ENCODE measurements around the gene CELA2A. TPM values are rescaled to one million over a fixed set of nuclear protein-coding genes. Genes with fewer than 3 reads are reported as not detected.

The CELA2A gene
- total and polyA plus RNA-seq, 9 of the 15 experiments (the other 6 are each of a cell fraction or from before 2014, with no cell fraction given), result 0.62 TPM; not detected in 8

GRCh38 chr1:15408890-15409387, 47.6 kb upstream of the CELA2A start (continued):
- TF ChIP-seq CLOCK (CRISPR knock-in tag; IDR thresholded peaks at IDR 0.05; ENCODE audit: borderline replicate concordance) (no peak), OTX1 (CRISPR knock-in tag; IDR thresholded peaks at IDR 0.05) (peak; percentile 60; the same call in 1 of the 2 replicates), SRSF9 (IDR thresholded peaks at IDR 0.05; ENCODE audit: borderline replicate concordance, low read depth, low read length) (no peak), SFPQ (IDR thresholded peaks at IDR 0.05; ENCODE audit: low read depth, low read length) (no peak), RB1 (IDR thresholded peaks at IDR 0.05; ENCODE audit: low read depth) (no peak), ZNF655 (CRISPR knock-in tag; IDR thresholded peaks at IDR 0.05) (no peak), E2F5 (CRISPR knock-in tag; IDR thresholded peaks at IDR 0.05) (no peak), POLR2B (IDR thresholded peaks at IDR 0.05; ENCODE audit: low read depth, partially characterized antibody) (no peak), SOX6 (IDR thresholded peaks at IDR 0.05) (no peak), ZNF830 (CRISPR knock-in tag; IDR thresholded peaks at IDR 0.05) (no peak), ZNF407 (IDR thresholded peaks at IDR 0.05; ENCODE audit: low read depth) (no peak), L3MBTL2 (IDR thresholded peaks at IDR 0.05) (no peak), ZNF41 (CRISPR knock-in tag; conservative IDR thresholded peaks at IDR 0.05) (no peak)

Data from K562 (cell line).